Thoracic aorta (tissue), 2 donors: ENCODE measurements around the gene TTC23L. TPM values are rescaled to one million over a fixed set of nuclear protein-coding genes. Genes with fewer than 3 reads are reported as not detected.

Source experiments
- ATAC-seq: fragments of 150-250 bp; one replicate; pipeline ENCODE4 v1.8.0; 2017; ENCODE audit warnings: low read depth; ENCODE audit not compliant: insufficient number of reproducible peaks, low FRiP score
- DNase-seq: peaks from one replicate; pipeline ENCODE4 v3.0.0-alpha.2; 2020; ENCODE audit warnings: low spot score
- H3K27ac ChIP-seq, 2 donors: fragments of 200-600 bp; sonication (generic); 1 replicate in 1 of 2; 2 replicates in 1 of 2; pipeline ENCODE4 v1.5.1; 2016; ENCODE audit warnings: mild to moderate bottlenecking in 2 of 2, moderate library complexity in 2 of 2
- H3K27me3 ChIP-seq: fragments of 200-600 bp; sonication (generic); replicated peaks from 2 replicates; pipeline ENCODE4 v1.6.0; 2016; ENCODE audit warnings: mild to moderate bottlenecking; ENCODE audit not compliant: insufficient read depth
- H3K36me3 ChIP-seq: fragments of 200-600 bp; sonication (generic); one replicate; pipeline ENCODE4 v1.5.1; 2016
- H3K4me1 ChIP-seq, 2 donors: fragments of 200-600 bp; sonication (generic); 1 replicate in 1 of 2; 2 replicates in 1 of 2; pipeline versions ENCODE4 v1.5.1 to v1.6.0; 2016; ENCODE audit warnings: low read depth in 2 of 2, mild to moderate bottlenecking in 1 of 2; ENCODE audit not compliant: control insufficient read depth in 1 of 2
- H3K4me3 ChIP-seq: fragments of 200-600 bp; sonication (generic); 2 replicates; pipeline ENCODE4 v1.5.1; 2016; ENCODE audit warnings: mild to moderate bottlenecking
- H3K9me3 ChIP-seq: fragments of 200-600 bp; sonication (generic); 2 replicates; pipeline ENCODE4 v1.5.1; 2016
- CTCF ChIP-seq: fragments of 200-600 bp; sonication (generic); IDR thresholded peaks from one replicate; pipeline ENCODE4 v1.5.1; 2019; ENCODE audit warnings: antibody characterized with exemption
- total RNA-seq, 2 donors: library from RNA; depleted of rRNA; stranded (reverse); fragments of >200 nt; gene quantifications; one replicate each; pipeline versions ENCODE4 v1.1.0 to v1.2.3, GENCODE V29; 2016

The TTC23L gene
- total RNA-seq, 2 donors from 2014 or later: 3.7 TPM; not detected in 1

- Histone ChIP-seq H3K27me3 (no peaks in the 10 kb centered on the region), H3K4me3 (no peak overlapping the region), H3K27ac (peak overlapping the region; percentile 10 to 53), H3K4me1 (peaks cover 16 to 40% of the 10 kb centered on the region in 2 donors), H3K9me3 (no peaks in the 10 kb centered on the region), H3K36me3 (peaks cover 8% of the 10 kb centered on the region)
- ATAC-seq (no peak), DNase-seq (no peak)
- no peak for TF ChIP-seq CTCF
Measured at GRCh38 chr5:34833090-34833489, 5.9 kb upstream of the TTC23L start.

GRCh38 chr5:34833976-34834793, 4.8 kb upstream of the TTC23L start:
- Histone ChIP-seq H3K9me3 (no peaks in the 10 kb centered on the region), H3K27me3 (no peaks in the 10 kb centered on the region), H3K4me3 (no peak overlapping the region), H3K4me1 (peaks cover 16 to 47% of the 10 kb centered on the region in 2 donors), H3K36me3 (peaks cover 8% of the 10 kb centered on the region), H3K27ac (no peak overlapping the region)
- ATAC-seq (no peak), DNase-seq (no peak)
- TF ChIP-seq CTCF: no peak

GRCh38 chr5:34834794-34835089, 4.2 kb upstream of the TTC23L start:
- H3K9me3 ChIP-seq: no peaks in the 10 kb centered on the region
- DNase-seq (no peak), ATAC-seq (no peak)
- H3K27me3 ChIP-seq: no peaks in the 10 kb centered on the region
- H3K36me3 ChIP-seq: peaks cover 6% of the 10 kb centered on the region
- peaks cover 19 to 50% of the 10 kb centered on the region in 2 donors for H3K4me1 ChIP-seq
- no peak overlapping the region for H3K4me3 ChIP-seq
- no peak overlapping the region for H3K27ac ChIP-seq
- no peak for TF ChIP-seq CTCF

- Histone ChIP-seq H3K27ac (no peak overlapping the region), H3K27me3 (no peaks in the 10 kb centered on the region), H3K4me1 (peaks cover 14 to 42% of the 10 kb centered on the region in 2 donors), H3K9me3 (no peaks in the 10 kb centered on the region), H3K4me3 (no peak overlapping the region), H3K36me3 (no peaks in the 10 kb centered on the region)
- no peak for DNase-seq
- ATAC-seq: no peak
- no peak for TF ChIP-seq CTCF
Measured at GRCh38 chr5:34835664-34836063, 3.3 kb upstream of the TTC23L start.

GRCh38 chr5:34841816-34842215, 2.9 kb downstream of the TTC23L start:
- DNase-seq: no peak
- no peak for ATAC-seq
- no peaks in the 10 kb centered on the region for H3K9me3 ChIP-seq
- H3K27ac ChIP-seq: no peak overlapping the region
- H3K4me3 ChIP-seq: no peak overlapping the region
- H3K27me3 ChIP-seq: no peaks in the 10 kb centered on the region
- no peak for TF ChIP-seq CTCF
- H3K36me3 ChIP-seq: no peaks in the 10 kb centered on the region
- peaks cover 4 to 15% of the 10 kb centered on the region in 2 donors for H3K4me1 ChIP-seq
